K562 (cell line): ENCODE data around the gene CRKL. TPM values are rescaled to one million over a fixed set of nuclear protein-coding genes. Genes with fewer than 3 reads are reported as not detected.
A peak's percentile ranks its signal among the peaks of the same experiment; 100 is the strongest.
"Not testable (repeated sequence)": the region's sequence is repeated elsewhere in the genome, so short reads cannot be mapped to it uniquely, and the experiment has no call there.

ENCODE experiments used
- ATAC-seq: fragments of 200-7000 bp; cut with Tn5 transposase; 3 replicates; pipeline ENCODE4 v1.9.1; 2020; ENCODE audit warnings: moderate library complexity
- BruUV-seq: library from RNA; stranded (reverse); fragments of 400-500 nt; replicated peaks from 2 replicates; lab custom pipeline; 2021; lab: Mats Ljungman, UMichigan
- CTCF ChIA-PET: fragments of 300-600 bp; formaldehyde crosslinking; extraction: SDS; loops from one replicate; lab custom pipeline; 2021; ENCODE audit warnings: low intra/inter-chr PET ratio; lab: Yijun Ruan, JAX
- POLR2A ChIA-PET: fragments of 300-600, 350-650 bp; sonication (Branson Sonifier 250); formaldehyde crosslinking; extraction: SDS; loops from one replicate; lab custom pipeline; 2021; ENCODE audit warnings: antibody characterized with exemption, inconsistent platforms; lab: Yijun Ruan, JAX
- DNase-seq, 4 experiments: peaks; one replicate each; pipeline versions ENCODE4 v3.0.0 to v3.0.0-alpha.2; 2011 to 2018; ENCODE audit warnings: low spot score in 3 of 4, mixed read lengths in 3 of 4; ENCODE audit errors: extremely low read depth in 1 of 4
- FAIRE-seq: peaks from 2 replicates; lab custom pipeline; 2011; peaks lifted over from hg19 to GRCh38; lab: Jason Lieb, UNC
- H2AFZ ChIP-seq: 2 replicates; pipeline ENCODE4 v1.6.0; 2011; ENCODE audit warnings: low read depth, low read length, control low read depth, inconsistent platforms
- H3K27ac ChIP-seq: fragments of 200-600 bp; 3 replicates; pipeline ENCODE4 v1.8.0; 2011; ENCODE audit warnings: low read depth, mild to moderate bottlenecking, control low read depth, inconsistent platforms, low read length, moderate library complexity, mixed read lengths; ENCODE audit errors: extremely low read depth
- H3K27me3 ChIP-seq, 2 experiments: fragments of 300-600 bp in 1 of 2; 2 replicates in 1 of 2; 3 replicates in 1 of 2; pipeline versions ENCODE4 v1.6.0 to v1.8.0; 2011; ENCODE audit warnings: inconsistent platforms in 2 of 2, low read length in 2 of 2, mild to moderate bottlenecking in 1 of 2, mixed read lengths in 1 of 2, moderate library complexity in 1 of 2; ENCODE audit not compliant: control insufficient read depth in 2 of 2, insufficient read depth in 2 of 2
- H3K36me3 ChIP-seq: fragments of 300-600 bp; 3 replicates; pipeline ENCODE4 v1.8.0; 2011; ENCODE audit warnings: mild to moderate bottlenecking, low read length, inconsistent platforms; ENCODE audit not compliant: control insufficient read depth, insufficient read depth
- H3K4me1 ChIP-seq, 2 experiments: fragments of 200-600 bp in 1 of 2; replicated peaks in 1 of 2; 2 replicates in 1 of 2; 3 replicates in 1 of 2; pipeline versions ENCODE4 v1.5.1 to v1.8.0; 2011; ENCODE audit warnings: inconsistent platforms in 2 of 2, low read length in 2 of 2, mild to moderate bottlenecking in 1 of 2, mixed read lengths in 1 of 2, moderate library complexity in 1 of 2; ENCODE audit not compliant: control insufficient read depth in 2 of 2, insufficient read depth in 2 of 2
- H3K4me2 ChIP-seq: 2 replicates; pipeline ENCODE4 v1.6.1; 2011; ENCODE audit warnings: low read length, control low read depth, inconsistent platforms, mixed read lengths; ENCODE audit not compliant: insufficient read depth
- H3K4me3 ChIP-seq: fragments of 200-600 bp; sonication (generic), shearing (Covaris generic); 2 replicates; pipeline ENCODE4 v1.5.1; 2016; ENCODE audit warnings: control low read depth, inconsistent platforms
- H3K79me2 ChIP-seq: fragments of 200-600 bp; 3 replicates; pipeline ENCODE4 v1.8.0; 2011; ENCODE audit warnings: low read length, inconsistent platforms; ENCODE audit not compliant: control insufficient read depth, insufficient read depth
- H3K9ac ChIP-seq, 2 experiments: 2 replicates each; pipeline versions ENCODE4 v1.6.0 to v1.6.1; 2011; ENCODE audit warnings: low read depth in 2 of 2, low read length in 2 of 2, control low read depth in 1 of 2, inconsistent platforms in 1 of 2, mild to moderate bottlenecking in 1 of 2, mixed read lengths in 1 of 2; ENCODE audit not compliant: insufficient read depth in 1 of 2
- H3K9me1 ChIP-seq: one replicate; pipeline ENCODE4 v1.6.0; 2011; ENCODE audit warnings: inconsistent platforms, mild to moderate bottlenecking, low read length, moderate library complexity; ENCODE audit not compliant: control insufficient read depth, insufficient read depth
- H3K9me3 ChIP-seq: replicated peaks from 2 replicates; pipeline ENCODE4 v1.5.1; 2011; ENCODE audit warnings: low read depth, low read length, inconsistent platforms; ENCODE audit not compliant: control insufficient read depth, insufficient read depth
- H4K20me1 ChIP-seq: replicated peaks from 2 replicates; pipeline ENCODE4 v1.6.1; 2011; ENCODE audit warnings: low read length, inconsistent platforms, mixed read lengths; ENCODE audit not compliant: control insufficient read depth, insufficient read depth
- BRCA1 ChIP-seq, 2 experiments: fragments of 450-650 bp in 1 of 2; sonication (generic) in 1 of 2; formaldehyde crosslinking in 1 of 2; IDR thresholded peaks; 2 replicates each; pipeline versions ENCODE4 v1.5.0 to v1.6.1; 2017 to 2020; ENCODE audit warnings: mild to moderate bottlenecking in 1 of 2, missing genetic modification reagents in 1 of 2
- CEBPG ChIP-seq, 3 experiments: fragments of 200-800 bp in 1 of 3; sonication (Bioruptor generic) in 1 of 3; sonication (generic) in 1 of 3; formaldehyde crosslinking in 1 of 3; IDR thresholded peaks in 2 of 3; conservative IDR thresholded peaks in 1 of 3; 2 replicates each; pipeline versions ENCODE4 v1.6.1 to v1.8.0; 2016 to 2022; ENCODE audit warnings: missing compliant biosample characterization in 2 of 3, missing genetic modification characterization in 2 of 3, mild to moderate bottlenecking in 1 of 3, missing genetic modification reagents in 1 of 3
- CXXC5 ChIP-seq: fragments of 250-450 bp; sonication (Bioruptor Pico); IDR thresholded peaks from 2 replicates; pipeline ENCODE4 v1.8.0; 2022; ENCODE audit warnings: inconsistent platforms, mild to moderate bottlenecking, moderate library complexity
- HIVEP1 ChIP-seq: fragments of 250-450 bp; sonication (Bioruptor Pico); IDR thresholded peaks from 2 replicates; pipeline ENCODE4 v1.4.0; 2020; ENCODE audit warnings: mild to moderate bottlenecking
- NCOA4 ChIP-seq: fragments of 450-650 bp; IDR thresholded peaks from 2 replicates; pipeline ENCODE4 v1.6.1; 2018; ENCODE audit warnings: mild to moderate bottlenecking; ENCODE audit not compliant: partially characterized antibody
- PHB ChIP-seq: fragments of 250-450 bp; sonication (Bioruptor Pico); IDR thresholded peaks from 2 replicates; pipeline ENCODE4 v1.5.0; 2021
- STAG1 ChIP-seq: sonication (generic); formaldehyde crosslinking; IDR thresholded peaks from 2 replicates; pipeline ENCODE4 v1.5.0; 2020; ENCODE audit warnings: missing genetic modification reagents, borderline replicate concordance
- ZC3H4 ChIP-seq: sonication (generic); formaldehyde crosslinking; IDR thresholded peaks from 2 replicates; pipeline ENCODE4 v1.9.0; 2021; ENCODE audit warnings: missing genetic modification reagents, borderline replicate concordance
- WGBS: fragments of 100-300 bp; shearing (Covaris generic); methylation state at CpG from one replicate; pipeline ENCODE4 v1.1.6; 2016; ENCODE audit warnings: low coverage, mixed read lengths; ENCODE audit not compliant: insufficient coverage; ENCODE audit errors: missing lambda C conversion rate; 5-methylcytosine and 5-hydroxymethylcytosine counted together
- in situ Hi-C: fragments of 300-500 bp; cut with MboI; formaldehyde crosslinking; loops from 4 replicates; pipeline ENCODE4 v1.15.0; 2018; ENCODE audit warnings: inconsistent platforms, mixed read lengths
- intact Hi-C: fragments of 100-400 bp; cut with micrococcal nuclease; formaldehyde crosslinking; loops from 2 replicates; pipeline ENCODE4 v1.14.2; 2022
- polyA plus RNA-seq, 8 experiments: library from polyadenylated mRNA; depleted of rRNA in 4 of 8; stranded (reverse) in 5 of 8; unstranded in 3 of 8; fragments of >200 nt; fragmentation: Nextera tagmentation in 2 of 8; fragmentation: Illumina TruSeq in 1 of 8; extraction: Ambion mirVana in 2 of 8; extraction: Trizol in 1 of 8; gene quantifications; 2 replicates each; pipeline versions ENCODE4 v1.2.1 to v1.2.3, GENCODE V29; 2011 to 2014; ENCODE audit warnings: inconsistent platforms in 1 of 8, missing spikeins in 1 of 8
- total RNA-seq, 7 experiments: library from RNA; depleted of rRNA in 6 of 7; stranded (reverse); fragments of >200 nt in 6 of 7; fragmentation: Illumina TruSeq in 2 of 7; extraction: Trizol in 2 of 7; gene quantifications; 2 replicates each; pipeline versions ENCODE4 v1.2.1 to v1.2.3, GENCODE V29; 2011 to 2021; ENCODE audit warnings: low replicate concordance in 1 of 7
- TF ChIP-seq, protein P1 (sequence below): sonication (generic); formaldehyde crosslinking; IDR thresholded peaks from 2 replicates; pipeline ENCODE4 v1.8.1; 2022; ENCODE audit warnings: missing genetic modification reagents
- TF ChIP-seq, protein P2 (sequence below): sonication (generic); formaldehyde crosslinking; IDR thresholded peaks from 2 replicates; pipeline ENCODE4 v1.8.0; 2022; ENCODE audit warnings: mild to moderate bottlenecking, low read depth, missing genetic modification reagents
- TF ChIP-seq, protein P3 (sequence below), 2 experiments: fragments of 450-650 bp in 1 of 2; sonication (generic) in 1 of 2; formaldehyde crosslinking; conservative IDR thresholded peaks; 2 replicates each; pipeline versions ENCODE4 v1.4.0 to v1.8.1; 2020 to 2022; ENCODE audit warnings: mild to moderate bottlenecking in 1 of 2, missing genetic modification reagents in 1 of 2
- TF ChIP-seq, protein P4 (sequence below): sonication (generic); formaldehyde crosslinking; IDR thresholded peaks from 2 replicates; pipeline ENCODE4 v1.9.0; 2022; ENCODE audit warnings: mild to moderate bottlenecking, missing genetic modification reagents
- TF ChIP-seq, protein P5 (sequence below): sonication (generic); formaldehyde crosslinking; IDR thresholded peaks from 2 replicates; pipeline ENCODE4 v1.8.1; 2023; ENCODE audit warnings: mild to moderate bottlenecking, missing genetic modification reagents

The CRKL gene
- total and polyA plus RNA-seq, 9 of the 15 experiments (the other 6 are each of a cell fraction or from before 2014, with no cell fraction given): 100 to 263 (median 124) TPM

DNA sequence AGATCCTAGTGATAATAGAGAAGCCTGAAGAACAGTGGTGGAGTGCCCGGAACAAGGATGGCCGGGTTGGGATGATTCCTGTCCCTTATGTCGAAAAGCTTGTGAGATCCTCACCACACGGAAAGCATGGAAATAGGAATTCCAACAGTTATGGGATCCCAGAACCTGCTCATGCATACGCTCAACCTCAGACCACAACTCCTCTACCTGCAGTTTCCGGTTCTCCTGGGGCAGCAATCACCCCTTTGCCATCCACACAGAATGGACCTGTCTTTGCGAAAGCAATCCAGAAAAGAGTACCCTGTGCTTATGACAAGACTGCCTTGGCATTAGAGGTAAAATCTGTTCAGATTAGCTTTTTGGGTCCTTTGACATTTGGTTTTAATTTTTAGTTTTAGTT lies 16.7 kb downstream of the CRKL start (continued):
- TF ChIP-seq BRCA1 (IDR thresholded peaks at IDR 0.05) (no peak), BRCA1 (CRISPR knock-in tag; IDR thresholded peaks at IDR 0.05) (0 out of 2 replicates have a peak, but pooled peaks have one; percentile 26), NCOA4 (no peak), ZC3H4 (0 out of 2 replicates have a peak, but pooled peaks have one; percentile 25), HIVEP1 (no peak)
- TF ChIP-seq, protein P1, sequence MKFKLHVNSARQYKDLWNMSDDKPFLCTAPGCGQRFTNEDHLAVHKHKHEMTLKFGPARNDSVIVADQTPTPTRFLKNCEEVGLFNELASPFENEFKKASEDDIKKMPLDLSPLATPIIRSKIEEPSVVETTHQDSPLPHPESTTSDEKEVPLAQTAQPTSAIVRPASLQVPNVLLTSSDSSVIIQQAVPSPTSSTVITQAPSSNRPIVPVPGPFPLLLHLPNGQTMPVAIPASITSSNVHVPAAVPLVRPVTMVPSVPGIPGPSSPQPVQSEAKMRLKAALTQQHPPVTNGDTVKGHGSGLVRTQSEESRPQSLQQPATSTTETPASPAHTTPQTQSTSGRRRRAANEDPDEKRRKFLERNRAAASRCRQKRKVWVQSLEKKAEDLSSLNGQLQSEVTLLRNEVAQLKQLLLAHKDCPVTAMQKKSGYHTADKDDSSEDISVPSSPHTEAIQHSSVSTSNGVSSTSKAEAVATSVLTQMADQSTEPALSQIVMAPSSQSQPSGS (CRISPR knock-in tag): peak; percentile 10; the same call in 1 of the 2 replicates

DNA sequence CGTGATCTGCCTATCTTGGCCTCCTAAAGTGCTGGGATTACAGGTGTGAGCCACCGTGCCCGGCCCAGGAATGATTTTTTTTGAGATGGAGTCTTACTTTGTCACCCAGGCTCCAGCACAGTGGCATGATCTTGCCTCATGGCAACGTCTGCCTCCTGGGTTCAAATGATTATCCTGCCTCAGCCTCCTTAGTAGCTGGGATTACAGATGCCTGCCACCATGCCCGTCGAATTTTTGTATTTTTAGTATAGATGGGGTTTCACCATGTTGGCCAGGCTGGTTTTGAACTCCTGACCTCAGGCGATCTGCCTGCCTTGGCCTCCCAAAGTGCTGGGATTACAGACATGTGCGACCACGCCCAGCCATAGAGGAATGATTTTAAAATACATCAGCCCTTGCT lies 17.8 kb downstream of the CRKL start:
- POLR2A ChIA-PET: interaction anchor here (0.7 to 64.4 kb wide), 4 partner anchors 16 to 712 kb away, joined by 3 to 1556 read pairs (median 780); partner anchors contain the start of genes AIFM3, CRKL and LZTR1
- CTCF ChIA-PET; TF ChIP-seq CEBPG (tag; conservative IDR thresholded peaks at IDR 0.05 in 1 of 2, IDR thresholded peaks at IDR 0.05 in 1 of 2): not testable (repeated sequence)
- TF ChIP-seq CXXC5: 0 out of 2 replicates have a peak, but pooled peaks have one; percentile 4
- TF ChIP-seq, protein P2, sequence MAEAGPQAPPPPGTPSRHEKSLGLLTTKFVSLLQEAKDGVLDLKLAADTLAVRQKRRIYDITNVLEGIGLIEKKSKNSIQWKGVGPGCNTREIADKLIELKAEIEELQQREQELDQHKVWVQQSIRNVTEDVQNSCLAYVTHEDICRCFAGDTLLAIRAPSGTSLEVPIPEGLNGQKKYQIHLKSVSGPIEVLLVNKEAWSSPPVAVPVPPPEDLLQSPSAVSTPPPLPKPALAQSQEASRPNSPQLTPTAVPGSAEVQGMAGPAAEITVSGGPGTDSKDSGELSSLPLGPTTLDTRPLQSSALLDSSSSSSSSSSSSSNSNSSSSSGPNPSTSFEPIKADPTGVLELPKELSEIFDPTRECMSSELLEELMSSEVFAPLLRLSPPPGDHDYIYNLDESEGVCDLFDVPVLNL (CRISPR knock-in tag): 0 out of 2 replicates have a peak, but pooled peaks have one; percentile 41
- TF ChIP-seq, protein P3, sequence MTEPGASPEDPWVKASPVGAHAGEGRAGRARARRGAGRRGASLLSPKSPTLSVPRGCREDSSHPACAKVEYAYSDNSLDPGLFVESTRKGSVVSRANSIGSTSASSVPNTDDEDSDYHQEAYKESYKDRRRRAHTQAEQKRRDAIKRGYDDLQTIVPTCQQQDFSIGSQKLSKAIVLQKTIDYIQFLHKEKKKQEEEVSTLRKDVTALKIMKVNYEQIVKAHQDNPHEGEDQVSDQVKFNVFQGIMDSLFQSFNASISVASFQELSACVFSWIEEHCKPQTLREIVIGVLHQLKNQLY (CRISPR knock-in tag; conservative IDR thresholded peaks at IDR 0.05): 0 out of 4 replicates have a peak, but pooled peaks of 1 of the 2 experiments have one; percentile 75
- TF ChIP-seq, protein P4, sequence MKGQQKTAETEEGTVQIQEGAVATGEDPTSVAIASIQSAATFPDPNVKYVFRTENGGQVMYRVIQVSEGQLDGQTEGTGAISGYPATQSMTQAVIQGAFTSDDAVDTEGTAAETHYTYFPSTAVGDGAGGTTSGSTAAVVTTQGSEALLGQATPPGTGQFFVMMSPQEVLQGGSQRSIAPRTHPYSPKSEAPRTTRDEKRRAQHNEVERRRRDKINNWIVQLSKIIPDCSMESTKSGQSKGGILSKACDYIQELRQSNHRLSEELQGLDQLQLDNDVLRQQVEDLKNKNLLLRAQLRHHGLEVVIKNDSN: 0 out of 2 replicates have a peak, but pooled peaks have one; percentile 4
- TF ChIP-seq, protein P5, sequence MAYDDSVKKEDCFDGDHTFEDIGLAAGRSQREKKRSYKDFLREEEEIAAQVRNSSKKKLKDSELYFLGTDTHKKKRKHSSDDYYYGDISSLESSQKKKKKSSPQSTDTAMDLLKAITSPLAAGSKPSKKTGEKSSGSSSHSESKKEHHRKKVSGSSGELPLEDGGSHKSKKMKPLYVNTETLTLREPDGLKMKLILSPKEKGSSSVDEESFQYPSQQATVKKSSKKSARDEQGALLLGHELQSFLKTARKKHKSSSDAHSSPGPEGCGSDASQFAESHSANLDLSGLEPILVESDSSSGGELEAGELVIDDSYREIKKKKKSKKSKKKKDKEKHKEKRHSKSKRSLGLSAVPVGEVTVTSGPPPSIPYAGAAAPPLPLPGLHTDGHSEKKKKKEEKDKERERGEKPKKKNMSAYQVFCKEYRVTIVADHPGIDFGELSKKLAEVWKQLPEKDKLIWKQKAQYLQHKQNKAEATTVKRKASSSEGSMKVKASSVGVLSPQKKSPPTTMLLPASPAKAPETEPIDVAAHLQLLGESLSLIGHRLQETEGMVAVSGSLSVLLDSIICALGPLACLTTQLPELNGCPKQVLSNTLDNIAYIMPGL (CRISPR knock-in tag): 0 out of 2 replicates have a peak, but pooled peaks have one; percentile 7
- TF ChIP-seq PHB (CRISPR knock-in tag): 0 out of 2 replicates have a peak, but pooled peaks have one; percentile 43
- peak; percentile 26; the same call in 1 of the 2 replicates for TF ChIP-seq CEBPG (CRISPR knock-in tag; IDR thresholded peaks at IDR 0.05)
- 0 out of 2 replicates have a peak, but pooled peaks have one; percentile 10 for TF ChIP-seq STAG1 (CRISPR knock-in tag)

More for the DNA sequence above, 17.8 kb downstream of the CRKL start:
- Histone ChIP-seq H4K20me1 (peaks cover 89% of the 10 kb centered on the region), H3K36me3 (peaks cover 82% of the 10 kb centered on the region), H3K4me1 (peaks cover 17 to 26% of the 10 kb centered on the region in 2 experiments), H3K79me2 (peaks cover 97% of the 10 kb centered on the region), H3K9me1 (peaks cover 24% of the 10 kb centered on the region)
- H3K9me3 ChIP-seq, H3K4me2 ChIP-seq, FAIRE-seq, H3K4me3 ChIP-seq, H3K27me3 ChIP-seq, in situ Hi-C loops, H3K27ac ChIP-seq, BruUV-seq, H3K9ac ChIP-seq, DNase-seq, H2AFZ ChIP-seq, intact Hi-C loops, ATAC-seq: not testable (repeated sequence)
- 88% methylated on average over 9 of the region's 9 CpGs for WGBS
